HG02763 (cell line): Measurements from ENCODE around the gene MMAA.

Source experiments
- ATAC-seq: cut with Tn5 transposase; IDR thresholded peaks from one replicate; pipeline ENCODE4 v1.9.1; 2021; ENCODE audit warnings: mild to moderate bottlenecking, moderate library complexity; ENCODE audit not compliant: unreplicated experiment

The MMAA gene

DNA sequence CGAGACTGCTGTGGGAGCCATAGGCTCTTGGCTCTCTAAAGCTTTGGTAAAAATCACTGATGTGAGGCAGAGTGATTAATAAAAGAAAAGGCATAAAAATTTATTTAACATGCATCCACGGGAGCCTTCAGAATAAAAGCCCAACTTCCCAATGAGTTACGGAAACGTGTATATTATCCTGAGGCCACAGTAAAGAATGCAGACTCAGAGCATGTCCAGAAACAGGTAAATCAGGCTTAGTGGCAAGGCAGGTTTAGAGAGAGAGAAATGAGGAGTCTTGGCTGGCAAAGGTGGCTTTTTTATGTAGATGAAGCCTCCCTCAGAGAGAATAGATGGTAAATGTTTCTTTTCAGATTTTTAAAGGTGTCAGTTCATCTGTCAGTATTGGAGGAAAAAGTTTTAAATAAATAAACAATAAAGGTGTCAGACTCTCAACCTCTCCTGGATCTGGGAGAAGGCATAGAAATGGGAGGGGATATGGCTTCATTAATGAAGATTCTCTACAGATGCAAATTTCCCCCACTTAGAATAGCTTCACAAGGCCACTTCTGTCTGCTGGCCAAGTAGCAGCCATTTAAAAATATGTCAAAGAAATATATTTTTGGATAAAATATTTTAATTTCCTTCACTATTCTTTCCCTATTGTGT, 84.8 kb downstream of the MMAA start:
- ATAC-seq: no peak

- no peak for ATAC-seq
These were observed 90.2 kb downstream of the MMAA start for GRCh38 chr4:145709336-145709735.
